HG03521 (cell line): Measurements from ENCODE around the gene C20orf141.
"Not testable (repeated sequence)": the region's sequence is repeated elsewhere in the genome, so short reads cannot be mapped to it uniquely, and the experiment has no call there.

Experiments used
- ATAC-seq: cut with Tn5 transposase; IDR thresholded peaks from one replicate; pipeline ENCODE4 v1.9.1; 2021; ENCODE audit warnings: mild to moderate bottlenecking, moderate library complexity; ENCODE audit not compliant: unreplicated experiment

The C20orf141 gene

GRCh38 chr20:2799271-2799670 is 15.5 kb upstream of the C20orf141 start:
- no peak for ATAC-seq

DNA sequence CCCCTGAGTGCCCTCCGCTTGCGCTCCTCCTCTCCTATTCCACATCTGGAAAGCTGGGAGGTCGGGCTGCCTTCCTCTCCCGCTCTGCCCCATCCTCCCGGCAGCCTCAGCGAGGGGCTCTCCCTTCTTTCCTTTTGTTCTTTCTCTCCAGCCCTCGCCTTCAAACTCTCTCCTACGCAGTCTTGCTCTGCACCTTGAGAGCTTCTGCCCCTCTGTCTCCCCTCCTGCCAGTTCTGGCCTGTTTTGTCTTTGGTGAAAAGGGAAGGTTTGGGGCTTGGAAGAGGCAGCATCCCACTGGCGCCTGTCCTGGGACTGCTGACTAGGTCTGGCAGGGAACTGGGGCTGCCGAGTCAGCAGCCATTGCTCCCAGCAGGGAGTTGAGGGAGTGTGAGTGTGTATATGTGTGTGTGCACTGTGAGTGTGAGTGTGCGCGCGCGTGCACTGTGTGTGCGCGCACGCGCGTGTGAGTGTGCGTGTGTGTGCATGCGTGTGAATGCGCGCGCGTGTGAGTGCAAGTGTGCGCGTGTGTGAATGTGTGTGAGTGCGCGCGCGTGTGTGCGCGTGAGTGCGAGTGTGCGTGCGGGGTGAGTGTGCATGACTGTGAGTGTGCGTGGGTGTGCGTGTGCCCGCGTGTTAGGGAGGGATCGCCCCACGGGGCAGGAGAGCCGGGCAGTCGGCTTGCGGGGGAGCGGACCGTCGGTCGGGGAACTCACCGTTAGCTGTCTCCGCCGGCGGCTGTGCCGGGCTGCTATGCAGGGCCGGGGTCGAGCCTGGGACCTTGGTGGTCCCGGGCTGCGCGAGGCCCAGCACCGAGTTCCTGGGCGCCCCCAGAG is 14.9 kb upstream of the C20orf141 start:
- peak; percentile 14 for ATAC-seq

GRCh38 chr20:2800521-2801285 is 14.1 kb upstream of the C20orf141 start, which contains the start of gene CPXM1:
TSS of gene CPXM1 (minus strand) at chr20:2800627. CDS start at chr20:2800572, 55 bp downstream.
- ATAC-seq = peak; percentile 68

GRCh38 chr20:2801286-2801728 is 13.5 kb upstream of the C20orf141 start:
- peak; percentile 12 for ATAC-seq

GRCh38 chr20:2804041-2804828 is 10.6 kb upstream of the C20orf141 start:
- no peak for ATAC-seq

- ATAC-seq = no peak
Measured at GRCh38 chr20:2804852-2805688, 9.7 kb upstream of the C20orf141 start.

- no peak for ATAC-seq
Measured at GRCh38 chr20:2805689-2806350, 9.0 kb upstream of the C20orf141 start.

DNA sequence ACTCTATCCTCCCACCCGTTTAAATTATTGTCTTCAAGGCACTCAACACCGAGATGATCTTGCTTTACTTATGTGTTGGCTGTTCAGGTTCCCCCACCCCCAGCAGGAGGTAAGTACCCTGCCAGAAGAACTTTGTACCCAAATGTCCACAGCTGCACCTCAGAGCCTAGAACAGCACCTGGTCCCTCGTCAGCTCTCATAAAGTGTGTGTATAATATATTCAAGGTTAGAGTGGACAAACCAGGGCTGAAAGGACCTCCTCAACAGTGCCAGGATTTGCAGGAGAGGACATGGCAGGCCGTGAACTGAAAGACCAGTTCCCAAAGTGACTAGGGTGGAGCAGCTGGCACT is 8.5 kb upstream of the C20orf141 start:
- ATAC-seq = no peak

DNA sequence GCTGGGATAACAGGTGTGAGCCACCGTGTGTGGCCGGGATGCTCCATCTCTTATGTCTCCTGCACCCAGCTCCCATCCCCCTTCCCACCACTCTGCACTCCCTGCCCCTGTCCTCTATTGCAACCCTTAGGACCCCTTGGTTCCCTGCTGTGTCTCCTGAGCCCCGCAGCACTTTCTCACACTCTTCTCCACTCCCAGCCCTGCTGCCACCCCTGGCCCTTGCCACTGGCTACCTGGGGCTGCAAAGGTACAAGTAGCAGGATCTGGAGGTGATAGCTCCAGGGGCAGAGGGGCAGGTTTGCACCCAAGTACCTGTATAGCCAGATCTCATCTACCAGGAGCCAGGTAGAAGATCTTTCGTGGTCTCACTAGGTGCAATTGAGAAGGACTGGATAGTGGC is 7.8 kb upstream of the C20orf141 start:
- ATAC-seq = no peak

DNA sequence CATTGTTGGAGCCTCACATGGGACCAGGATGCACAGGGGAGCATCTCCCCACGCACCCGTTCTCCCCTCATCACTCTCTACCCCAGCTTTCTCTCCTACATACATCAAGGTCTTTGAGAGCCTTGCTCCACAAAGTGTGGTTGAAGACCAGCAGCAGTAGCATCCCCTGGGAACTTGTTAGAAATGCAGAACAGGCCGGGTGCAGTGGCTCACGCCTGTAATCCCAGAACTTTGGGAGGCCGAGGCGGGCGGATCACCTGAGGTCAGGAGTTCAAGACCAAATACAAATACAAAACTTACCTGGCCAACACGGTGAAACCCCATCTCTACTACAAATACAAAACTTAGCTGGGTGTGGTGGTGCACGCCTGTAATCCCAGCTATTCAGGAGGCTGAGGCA is 6.9 kb upstream of the C20orf141 start:
- ATAC-seq = not testable (repeated sequence)

DNA sequence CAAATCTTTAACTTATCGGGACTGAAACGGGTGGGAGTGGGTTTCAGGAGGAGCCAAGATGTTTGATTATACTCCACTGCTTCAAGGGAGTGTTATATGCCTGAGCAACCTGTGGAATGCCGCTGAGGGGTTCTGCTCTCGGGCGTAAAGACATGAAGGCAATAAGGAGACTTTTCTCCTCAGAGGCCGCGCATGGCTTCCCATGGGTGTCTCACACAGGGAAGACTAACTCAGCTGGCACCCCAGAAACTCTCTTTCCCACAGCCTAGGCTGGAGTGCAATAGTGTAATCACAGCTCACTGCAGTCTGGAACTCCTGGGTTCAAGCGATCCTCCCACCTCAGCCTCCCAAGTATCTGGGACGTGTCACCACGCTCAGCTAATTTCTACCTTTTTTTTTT is 5.1 kb upstream of the C20orf141 start:
- no peak for ATAC-seq

GRCh38 chr20:2812189-2812588 is 2.6 kb upstream of the C20orf141 start:
- no peak for ATAC-seq

GRCh38 chr20:2814076-2814475 is 711 bp upstream of the C20orf141 start:
- no peak for ATAC-seq

GRCh38 chr20:2815242-2815900 is 584 bp downstream of the C20orf141 start:
- ATAC-seq = no peak

- no peak for ATAC-seq
Measured at GRCh38 chr20:2816030-2816582, 1.3 kb downstream of the C20orf141 start, which contains the start of gene TMEM239. TSS of gene TMEM239 (plus strand) at chr20:2816364. CDS start at chr20:2816555, 191 bp downstream.

- no peak for ATAC-seq
Measured at GRCh38 chr20:2816583-2817340, 2.0 kb downstream of the C20orf141 start.

GRCh38 chr20:2817341-2817726 is 2.5 kb downstream of the C20orf141 start:
- ATAC-seq = no peak
